GM23338 (cell line): ENCODE measurements around the gene PLXNA2. TPM values are rescaled to one million over a fixed set of nuclear protein-coding genes. Genes with fewer than 3 reads are reported as not detected.

Experiments
- ATAC-seq: fragments of 200-7000 bp; cut with Tn5 transposase; 3 replicates; pipeline ENCODE4 v1.9.1; 2020
- DNase-seq: peaks from one replicate; pipeline ENCODE4 v3.0.0-alpha.2; 2015; ENCODE audit warnings: low spot score
- H2AFZ ChIP-seq: fragments of 200-600 bp; sonication (generic); 2 replicates; pipeline ENCODE4 v1.8.0; 2016; ENCODE audit warnings: antibody characterized with exemption, mild to moderate bottlenecking, moderate library complexity
- H3F3A ChIP-seq: fragments of 200-600 bp; sonication (generic); replicated peaks from 2 replicates; pipeline ENCODE4 v1.8.0; 2017; ENCODE audit warnings: antibody characterized with exemption, mixed run types, low read depth
- H3K27ac ChIP-seq: fragments of 200-600 bp; sonication (generic); 2 replicates; pipeline ENCODE4 v1.6.1; 2016; ENCODE audit warnings: low read depth
- H3K27me3 ChIP-seq: fragments of 200-600 bp; sonication (generic); 2 replicates; pipeline ENCODE4 v1.8.0; 2016; ENCODE audit warnings: mild to moderate bottlenecking, mixed run types, moderate library complexity; ENCODE audit not compliant: insufficient read depth
- H3K36me3 ChIP-seq: fragments of 200-600 bp; sonication (generic); 2 replicates; pipeline ENCODE4 v1.8.0; 2016; ENCODE audit warnings: mild to moderate bottlenecking; ENCODE audit not compliant: insufficient read depth
- H3K4me1 ChIP-seq: fragments of 200-600 bp; sonication (generic); 2 replicates; pipeline ENCODE4 v1.8.0; 2016; ENCODE audit warnings: mild to moderate bottlenecking, moderate library complexity; ENCODE audit not compliant: insufficient read depth
- H3K4me2 ChIP-seq: fragments of 200-600 bp; sonication (generic); 2 replicates; pipeline ENCODE4 v1.7.1; 2017; ENCODE audit warnings: mixed run types
- H3K4me3 ChIP-seq: fragments of 200-600 bp; sonication (generic); 2 replicates; pipeline ENCODE4 v1.6.1; 2016; ENCODE audit warnings: mixed run types
- H3K79me2 ChIP-seq: fragments of 200-600 bp; sonication (generic); replicated peaks from 2 replicates; pipeline ENCODE4 v1.8.0; 2017; ENCODE audit warnings: mild to moderate bottlenecking; ENCODE audit not compliant: insufficient read depth
- H3K9me2 ChIP-seq: fragments of 200-600 bp; sonication (generic); 2 replicates; pipeline ENCODE4 v1.8.0; 2017; ENCODE audit not compliant: insufficient read depth
- H4K20me1 ChIP-seq: fragments of 200-600 bp; sonication (generic); replicated peaks from 2 replicates; pipeline ENCODE4 v1.8.0; 2017; ENCODE audit warnings: mild to moderate bottlenecking; ENCODE audit not compliant: insufficient read depth
- H3K27ac Mint-ChIP-seq: 2 replicates; pipeline ENCODE4 v1.8.0; 2020; ENCODE audit warnings: inconsistent platforms, mild to moderate bottlenecking, moderate library complexity, mixed read lengths
- H3K27me3 Mint-ChIP-seq: 3 replicates; pipeline ENCODE4 v1.8.0; 2022; ENCODE audit warnings: low read depth, mild to moderate bottlenecking, moderate library complexity, mixed read lengths, inconsistent platforms; ENCODE audit not compliant: insufficient read depth, poor library complexity
- H3K36me3 Mint-ChIP-seq: 3 replicates; pipeline ENCODE4 v1.8.0; 2021; ENCODE audit warnings: low read depth, mild to moderate bottlenecking, inconsistent platforms, moderate library complexity, mixed read lengths
- H3K4me1 Mint-ChIP-seq: 3 replicates; pipeline ENCODE4 v1.8.0; 2020; ENCODE audit warnings: mild to moderate bottlenecking, inconsistent platforms, mixed read lengths
- H3K4me3 Mint-ChIP-seq: 3 replicates; pipeline ENCODE4 v1.8.0; 2021; ENCODE audit warnings: moderate library complexity, mild to moderate bottlenecking, inconsistent platforms, mixed read lengths
- H3K9me3 Mint-ChIP-seq: 3 replicates; pipeline ENCODE4 v1.8.0; 2020; ENCODE audit warnings: moderate library complexity, mild to moderate bottlenecking, inconsistent platforms, mixed read lengths
- CREB1 ChIP-seq: fragments of 250-450 bp; sonication (Bioruptor Pico); IDR thresholded peaks from 2 replicates; pipeline ENCODE4 v1.5.0; 2020; ENCODE audit warnings: low read depth, mild to moderate bottlenecking, moderate library complexity
- EZH2phosphoT487 ChIP-seq: fragments of 200-600 bp; sonication (generic); IDR thresholded peaks from one replicate; pipeline ENCODE4 v1.8.1; 2018; ENCODE audit warnings: antibody characterized with exemption; ENCODE audit not compliant: unreplicated experiment
- POLR2AphosphoS5 ChIP-seq: IDR thresholded peaks from 2 replicates; pipeline ENCODE4 v1.6.1; 2016; ENCODE audit warnings: antibody characterized with exemption, low read depth
- STAT1 ChIP-seq: IDR thresholded peaks from one replicate; pipeline ENCODE4 v1.6.1; 2016; ENCODE audit warnings: antibody characterized with exemption; ENCODE audit not compliant: unreplicated experiment
- ZNF114 ChIP-seq: fragments of 250-450 bp; sonication (Bioruptor Pico); IDR thresholded peaks from 2 replicates; pipeline ENCODE4 v1.5.0; 2020; ENCODE audit warnings: mild to moderate bottlenecking, moderate library complexity
- ZNF331 ChIP-seq: fragments of 250-450 bp; sonication (Bioruptor Pico); IDR thresholded peaks from 2 replicates; pipeline ENCODE4 v1.5.0; 2020; ENCODE audit warnings: low read depth, mild to moderate bottlenecking, moderate library complexity
- polyA plus RNA-seq: library from polyadenylated mRNA; unstranded; fragments of >200 nt; fragmentation: Nextera tagmentation; extraction: Ambion mirVana; gene quantifications from 2 replicates; pipeline ENCODE4 v1.2.1, GENCODE V29; 2016
- total RNA-seq: library from RNA; depleted of rRNA; stranded (reverse); fragments of >200 nt; shearing (Covaris generic); gene quantifications from 2 replicates; pipeline ENCODE4 v1.2.3, GENCODE V29; 2014
- TF ChIP-seq, protein P1 (sequence below), 2 experiments: fragments of 200-600 bp in 1 of 2; sonication (generic) in 1 of 2; conservative IDR thresholded peaks; 2 replicates each; pipeline versions ENCODE4 v1.5.1 to v1.6.1; 2016 to 2017; ENCODE audit warnings: antibody characterized with exemption in 2 of 2, low read depth in 2 of 2, mild to moderate bottlenecking in 2 of 2, moderate library complexity in 1 of 2
- TF ChIP-seq, protein P2 (sequence below): fragments of 250-450 bp; sonication (Bioruptor Pico); IDR thresholded peaks from 2 replicates; pipeline ENCODE4 v1.5.0; 2020; ENCODE audit warnings: mild to moderate bottlenecking, moderate library complexity
- TF ChIP-seq, protein P3 (sequence below): IDR thresholded peaks from one replicate; pipeline ENCODE4 v1.6.1; 2018; ENCODE audit warnings: antibody characterized with exemption; ENCODE audit not compliant: unreplicated experiment

The PLXNA2 gene
- total and polyA plus RNA-seq, 2 experiments from 2014 or later = 0.40 to 1.8 TPM

DNA sequence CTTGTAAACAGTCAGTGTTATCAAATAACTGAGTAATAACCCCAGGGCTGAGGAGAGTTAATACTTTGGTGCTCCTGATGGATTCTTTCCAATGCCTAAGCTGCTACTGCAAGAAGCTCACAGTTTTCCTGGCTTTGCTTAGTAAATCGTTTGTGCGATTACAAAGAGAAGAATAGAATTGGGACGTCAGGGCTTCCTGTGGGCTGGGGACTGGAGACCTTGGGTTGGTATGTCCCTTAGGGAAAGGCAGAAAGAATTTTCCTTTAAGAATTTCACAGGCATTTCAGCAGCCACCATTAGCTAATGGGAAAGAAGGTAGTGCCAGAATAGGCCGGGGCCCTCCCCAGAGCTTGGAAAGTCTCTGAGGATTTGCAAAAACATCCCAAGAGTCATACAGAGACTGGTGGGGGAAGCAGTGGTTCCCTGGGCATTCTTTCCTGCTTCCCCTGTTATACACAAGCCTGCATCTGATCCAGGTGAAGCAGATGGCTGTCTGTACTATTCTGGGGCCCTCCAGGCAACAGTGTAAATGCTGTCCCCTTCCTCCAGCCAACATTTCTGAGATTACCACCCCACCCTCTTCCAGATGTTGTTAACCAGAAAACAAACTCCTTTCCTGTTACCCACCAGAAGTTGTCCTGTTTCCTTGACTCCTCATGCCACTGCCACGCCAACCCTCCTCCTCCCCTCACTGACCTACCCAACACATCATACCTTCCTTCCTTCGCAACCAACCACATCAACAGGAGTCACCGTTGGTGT is 40.2 kb downstream of the PLXNA2 start (continued):
- TF ChIP-seq EZH2phosphoT487 = no peak
- TF ChIP-seq, protein P1, sequence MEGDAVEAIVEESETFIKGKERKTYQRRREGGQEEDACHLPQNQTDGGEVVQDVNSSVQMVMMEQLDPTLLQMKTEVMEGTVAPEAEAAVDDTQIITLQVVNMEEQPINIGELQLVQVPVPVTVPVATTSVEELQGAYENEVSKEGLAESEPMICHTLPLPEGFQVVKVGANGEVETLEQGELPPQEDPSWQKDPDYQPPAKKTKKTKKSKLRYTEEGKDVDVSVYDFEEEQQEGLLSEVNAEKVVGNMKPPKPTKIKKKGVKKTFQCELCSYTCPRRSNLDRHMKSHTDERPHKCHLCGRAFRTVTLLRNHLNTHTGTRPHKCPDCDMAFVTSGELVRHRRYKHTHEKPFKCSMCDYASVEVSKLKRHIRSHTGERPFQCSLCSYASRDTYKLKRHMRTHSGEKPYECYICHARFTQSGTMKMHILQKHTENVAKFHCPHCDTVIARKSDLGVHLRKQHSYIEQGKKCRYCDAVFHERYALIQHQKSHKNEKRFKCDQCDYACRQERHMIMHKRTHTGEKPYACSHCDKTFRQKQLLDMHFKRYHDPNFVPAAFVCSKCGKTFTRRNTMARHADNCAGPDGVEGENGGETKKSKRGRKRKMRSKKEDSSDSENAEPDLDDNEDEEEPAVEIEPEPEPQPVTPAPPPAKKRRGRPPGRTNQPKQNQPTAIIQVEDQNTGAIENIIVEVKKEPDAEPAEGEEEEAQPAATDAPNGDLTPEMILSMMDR (conservative IDR thresholded peaks at IDR 0.05; ENCODE audit: low read depth in 2 of 2) = no peak

DNA sequence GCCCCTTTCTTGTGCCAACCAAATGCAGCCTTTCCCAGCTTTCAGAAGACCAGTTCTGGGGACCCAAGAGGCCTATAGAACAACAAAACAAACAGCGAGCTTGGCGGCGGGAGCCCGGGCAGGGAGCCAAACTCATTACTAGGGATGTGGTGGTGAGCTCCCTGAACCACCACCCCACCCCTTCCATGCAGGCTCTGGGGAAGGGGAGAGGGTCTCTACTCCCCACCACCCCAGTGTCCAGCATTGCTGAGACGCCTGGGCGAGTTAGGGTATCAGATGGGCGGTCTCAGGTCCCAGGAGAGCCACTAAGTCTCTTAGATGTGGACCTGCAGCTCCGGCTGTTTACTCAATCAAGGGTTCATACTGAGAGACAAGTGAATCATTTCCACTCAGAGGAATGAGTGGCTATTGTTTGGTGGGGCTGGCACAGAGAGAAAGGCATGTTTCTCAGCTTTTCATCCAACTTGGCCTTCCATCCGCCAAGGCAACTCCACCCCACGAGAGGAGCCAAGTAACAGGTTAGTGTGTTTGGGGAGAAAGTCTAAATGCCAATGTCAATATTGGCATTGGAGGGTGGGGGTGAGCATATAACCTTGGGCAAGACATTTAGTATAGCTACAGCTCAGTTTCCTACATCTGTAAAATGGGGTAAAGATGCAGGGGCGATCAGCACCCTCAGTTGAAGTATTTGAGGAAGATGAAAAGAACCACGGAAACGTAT is 40.9 kb downstream of the PLXNA2 start:
- H3K27ac Mint-ChIP-seq = no peak overlapping the region
- TF ChIP-seq, protein P2, sequence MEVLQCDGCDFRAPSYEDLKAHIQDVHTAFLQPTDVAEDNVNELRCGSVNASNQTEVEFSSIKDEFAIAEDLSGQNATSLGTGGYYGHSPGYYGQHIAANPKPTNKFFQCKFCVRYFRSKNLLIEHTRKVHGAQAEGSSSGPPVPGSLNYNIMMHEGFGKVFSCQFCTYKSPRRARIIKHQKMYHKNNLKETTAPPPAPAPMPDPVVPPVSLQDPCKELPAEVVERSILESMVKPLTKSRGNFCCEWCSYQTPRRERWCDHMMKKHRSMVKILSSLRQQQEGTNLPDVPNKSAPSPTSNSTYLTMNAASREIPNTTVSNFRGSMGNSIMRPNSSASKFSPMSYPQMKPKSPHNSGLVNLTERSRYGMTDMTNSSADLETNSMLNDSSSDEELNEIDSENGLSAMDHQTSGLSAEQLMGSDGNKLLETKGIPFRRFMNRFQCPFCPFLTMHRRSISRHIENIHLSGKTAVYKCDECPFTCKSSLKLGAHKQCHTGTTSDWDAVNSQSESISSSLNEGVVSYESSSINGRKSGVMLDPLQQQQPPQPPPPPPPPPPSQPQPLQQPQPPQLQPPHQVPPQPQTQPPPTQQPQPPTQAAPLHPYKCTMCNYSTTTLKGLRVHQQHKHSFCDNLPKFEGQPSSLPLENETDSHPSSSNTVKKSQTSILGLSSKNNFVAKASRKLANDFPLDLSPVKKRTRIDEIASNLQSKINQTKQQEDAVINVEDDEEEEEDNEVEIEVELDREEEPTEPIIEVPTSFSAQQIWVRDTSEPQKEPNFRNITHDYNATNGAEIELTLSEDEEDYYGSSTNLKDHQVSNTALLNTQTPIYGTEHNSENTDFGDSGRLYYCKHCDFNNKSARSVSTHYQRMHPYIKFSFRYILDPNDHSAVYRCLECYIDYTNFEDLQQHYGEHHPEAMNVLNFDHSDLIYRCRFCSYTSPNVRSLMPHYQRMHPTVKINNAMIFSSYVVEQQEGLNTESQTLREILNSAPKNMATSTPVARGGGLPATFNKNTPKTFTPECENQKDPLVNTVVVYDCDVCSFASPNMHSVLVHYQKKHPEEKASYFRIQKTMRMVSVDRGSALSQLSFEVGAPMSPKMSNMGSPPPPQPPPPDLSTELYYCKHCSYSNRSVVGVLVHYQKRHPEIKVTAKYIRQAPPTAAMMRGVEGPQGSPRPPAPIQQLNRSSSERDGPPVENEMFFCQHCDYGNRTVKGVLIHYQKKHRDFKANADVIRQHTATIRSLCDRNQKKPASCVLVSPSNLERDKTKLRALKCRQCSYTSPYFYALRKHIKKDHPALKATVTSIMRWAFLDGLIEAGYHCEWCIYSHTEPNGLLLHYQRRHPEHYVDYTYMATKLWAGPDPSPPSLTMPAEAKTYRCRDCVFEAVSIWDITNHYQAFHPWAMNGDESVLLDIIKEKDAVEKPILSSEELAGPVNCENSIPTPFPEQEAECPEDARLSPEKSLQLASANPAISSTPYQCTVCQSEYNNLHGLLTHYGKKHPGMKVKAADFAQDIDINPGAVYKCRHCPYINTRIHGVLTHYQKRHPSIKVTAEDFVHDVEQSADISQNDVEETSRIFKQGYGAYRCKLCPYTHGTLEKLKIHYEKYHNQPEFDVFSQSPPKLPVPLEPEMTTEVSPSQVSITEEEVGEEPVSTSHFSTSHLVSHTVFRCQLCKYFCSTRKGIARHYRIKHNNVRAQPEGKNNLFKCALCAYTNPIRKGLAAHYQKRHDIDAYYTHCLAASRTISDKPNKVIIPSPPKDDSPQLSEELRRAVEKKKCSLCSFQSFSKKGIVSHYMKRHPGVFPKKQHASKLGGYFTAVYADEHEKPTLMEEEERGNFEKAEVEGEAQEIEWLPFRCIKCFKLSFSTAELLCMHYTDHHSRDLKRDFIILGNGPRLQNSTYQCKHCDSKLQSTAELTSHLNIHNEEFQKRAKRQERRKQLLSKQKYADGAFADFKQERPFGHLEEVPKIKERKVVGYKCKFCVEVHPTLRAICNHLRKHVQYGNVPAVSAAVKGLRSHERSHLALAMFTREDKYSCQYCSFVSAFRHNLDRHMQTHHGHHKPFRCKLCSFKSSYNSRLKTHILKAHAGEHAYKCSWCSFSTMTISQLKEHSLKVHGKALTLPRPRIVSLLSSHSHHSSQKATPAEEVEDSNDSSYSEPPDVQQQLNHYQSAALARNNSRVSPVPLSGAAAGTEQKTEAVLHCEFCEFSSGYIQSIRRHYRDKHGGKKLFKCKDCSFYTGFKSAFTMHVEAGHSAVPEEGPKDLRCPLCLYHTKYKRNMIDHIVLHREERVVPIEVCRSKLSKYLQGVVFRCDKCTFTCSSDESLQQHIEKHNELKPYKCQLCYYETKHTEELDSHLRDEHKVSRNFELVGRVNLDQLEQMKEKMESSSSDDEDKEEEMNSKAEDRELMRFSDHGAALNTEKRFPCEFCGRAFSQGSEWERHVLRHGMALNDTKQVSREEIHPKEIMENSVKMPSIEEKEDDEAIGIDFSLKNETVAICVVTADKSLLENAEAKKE (CRISPR knock-in tag) = no peak
- TF ChIP-seq ZNF331 (CRISPR knock-in tag) (no peak), POLR2AphosphoS5 (no peak), STAT1 (no peak), ZNF114 (CRISPR knock-in tag) (no peak), CREB1 (CRISPR knock-in tag) (no peak)
- TF ChIP-seq, protein P1 (conservative IDR thresholded peaks at IDR 0.05; ENCODE audit: low read depth in 2 of 2) = no peak
- TF ChIP-seq, protein P3, sequence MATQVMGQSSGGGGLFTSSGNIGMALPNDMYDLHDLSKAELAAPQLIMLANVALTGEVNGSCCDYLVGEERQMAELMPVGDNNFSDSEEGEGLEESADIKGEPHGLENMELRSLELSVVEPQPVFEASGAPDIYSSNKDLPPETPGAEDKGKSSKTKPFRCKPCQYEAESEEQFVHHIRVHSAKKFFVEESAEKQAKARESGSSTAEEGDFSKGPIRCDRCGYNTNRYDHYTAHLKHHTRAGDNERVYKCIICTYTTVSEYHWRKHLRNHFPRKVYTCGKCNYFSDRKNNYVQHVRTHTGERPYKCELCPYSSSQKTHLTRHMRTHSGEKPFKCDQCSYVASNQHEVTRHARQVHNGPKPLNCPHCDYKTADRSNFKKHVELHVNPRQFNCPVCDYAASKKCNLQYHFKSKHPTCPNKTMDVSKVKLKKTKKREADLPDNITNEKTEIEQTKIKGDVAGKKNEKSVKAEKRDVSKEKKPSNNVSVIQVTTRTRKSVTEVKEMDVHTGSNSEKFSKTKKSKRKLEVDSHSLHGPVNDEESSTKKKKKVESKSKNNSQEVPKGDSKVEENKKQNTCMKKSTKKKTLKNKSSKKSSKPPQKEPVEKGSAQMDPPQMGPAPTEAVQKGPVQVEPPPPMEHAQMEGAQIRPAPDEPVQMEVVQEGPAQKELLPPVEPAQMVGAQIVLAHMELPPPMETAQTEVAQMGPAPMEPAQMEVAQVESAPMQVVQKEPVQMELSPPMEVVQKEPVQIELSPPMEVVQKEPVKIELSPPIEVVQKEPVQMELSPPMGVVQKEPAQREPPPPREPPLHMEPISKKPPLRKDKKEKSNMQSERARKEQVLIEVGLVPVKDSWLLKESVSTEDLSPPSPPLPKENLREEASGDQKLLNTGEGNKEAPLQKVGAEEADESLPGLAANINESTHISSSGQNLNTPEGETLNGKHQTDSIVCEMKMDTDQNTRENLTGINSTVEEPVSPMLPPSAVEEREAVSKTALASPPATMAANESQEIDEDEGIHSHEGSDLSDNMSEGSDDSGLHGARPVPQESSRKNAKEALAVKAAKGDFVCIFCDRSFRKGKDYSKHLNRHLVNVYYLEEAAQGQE = no peak

More for the DNA sequence above, 40.9 kb downstream of the PLXNA2 start:
- no peaks in the 10 kb centered on the region for H3K27me3 ChIP-seq
- H3K4me1 ChIP-seq = peaks cover 3% of the 10 kb centered on the region; the same call in 1 of the 2 replicates
- ATAC-seq (no peak), DNase-seq (no peak)
- Mint-ChIP-seq H3K4me3 (no peak overlapping the region), H3K27me3 (peaks cover 4% of the 10 kb centered on the region), H3K36me3 (no peaks in the 10 kb centered on the region), H3K9me3 (no peaks in the 10 kb centered on the region), H3K4me1 (peaks cover 6% of the 10 kb centered on the region)
- H3K9me2 ChIP-seq = 0 out of 2 replicates have a peak, but pooled peaks cover 2% of the 10 kb centered on the region
- no peaks in the 10 kb centered on the region for H3K36me3 ChIP-seq
- H3F3A ChIP-seq = no peaks in the 10 kb centered on the region
- H2AFZ ChIP-seq = no peak overlapping the region
- H3K27ac ChIP-seq = no peak overlapping the region
- no peaks in the 10 kb centered on the region for H3K79me2 ChIP-seq
- no peaks in the 10 kb centered on the region for H4K20me1 ChIP-seq
- H3K4me3 ChIP-seq = no peak overlapping the region
- H3K4me2 ChIP-seq = no peak overlapping the region
